HG02759 (cell line): ENCODE measurements around the gene OMG.
"Not testable (repeated sequence)": the region's sequence is repeated elsewhere in the genome, so short reads cannot be mapped to it uniquely, and the experiment has no call there.

ENCODE experiments used
- ATAC-seq: cut with Tn5 transposase; IDR thresholded peaks from one replicate; pipeline ENCODE4 v1.9.1; 2021; ENCODE audit warnings: mild to moderate bottlenecking, moderate library complexity; ENCODE audit not compliant: unreplicated experiment

Gene OMG

DNA sequence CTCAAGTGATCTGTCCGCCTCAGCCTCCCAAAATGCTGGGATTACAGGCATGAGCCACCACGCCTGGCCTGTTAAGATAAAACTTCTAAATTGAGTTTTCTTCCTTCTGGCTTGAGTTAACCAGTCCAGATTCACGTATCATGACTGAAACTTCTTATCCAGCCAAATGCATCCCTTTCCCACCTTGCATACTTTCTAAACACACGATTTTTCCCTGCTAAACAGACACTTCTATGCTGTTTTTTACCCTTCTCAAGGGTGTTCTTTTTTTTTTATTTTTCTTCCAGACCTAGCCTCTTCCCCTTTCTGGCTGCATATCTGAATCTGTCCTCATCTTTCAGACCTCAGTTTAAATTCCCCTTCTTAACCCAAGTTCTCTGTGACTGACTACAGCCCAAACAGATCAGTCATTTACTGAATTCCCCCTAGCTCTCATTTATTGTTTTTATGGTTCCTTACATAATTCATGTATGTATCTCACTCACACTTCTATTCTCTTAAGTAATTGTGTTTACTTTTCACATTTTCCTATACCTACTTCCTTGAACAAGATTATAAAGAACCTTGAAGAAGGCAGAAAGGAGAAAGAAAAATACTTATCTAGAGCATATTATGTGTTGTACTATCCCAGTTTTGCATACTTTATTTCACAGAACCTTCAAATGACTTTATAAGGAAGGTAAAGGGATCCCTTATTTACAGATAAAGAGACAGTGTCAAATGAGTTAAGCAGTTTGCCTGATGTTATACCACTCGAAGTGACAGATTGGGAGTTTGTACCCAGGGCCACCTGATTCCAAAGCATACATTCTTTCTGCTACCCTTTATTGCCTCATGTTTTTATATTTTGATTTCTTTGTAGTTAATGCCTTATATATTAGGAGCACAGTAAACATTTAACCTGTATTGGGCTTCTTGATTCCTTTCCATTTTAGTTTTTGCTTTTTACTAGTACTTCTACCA is 11.6 kb upstream of the OMG start:
- ATAC-seq: no peak

DNA sequence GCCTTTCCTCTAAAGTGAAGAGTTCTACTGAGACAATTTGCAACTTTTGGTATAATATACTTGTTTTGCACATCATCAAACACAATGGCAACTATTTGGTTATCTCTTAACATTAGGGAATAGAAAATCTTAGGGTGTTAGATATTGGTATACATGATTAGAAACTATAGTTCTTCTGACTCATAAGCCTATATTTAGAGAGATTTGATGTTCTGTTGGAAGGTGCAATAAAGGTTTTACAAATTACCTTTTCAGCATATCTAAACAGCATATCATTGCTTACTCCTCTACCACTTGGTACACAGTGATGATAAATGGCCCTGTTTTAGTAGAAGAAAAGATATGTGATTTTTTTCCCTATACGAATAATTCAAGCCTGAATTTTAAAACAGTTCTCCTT is 10.6 kb upstream of the OMG start:
- no peak for ATAC-seq

DNA sequence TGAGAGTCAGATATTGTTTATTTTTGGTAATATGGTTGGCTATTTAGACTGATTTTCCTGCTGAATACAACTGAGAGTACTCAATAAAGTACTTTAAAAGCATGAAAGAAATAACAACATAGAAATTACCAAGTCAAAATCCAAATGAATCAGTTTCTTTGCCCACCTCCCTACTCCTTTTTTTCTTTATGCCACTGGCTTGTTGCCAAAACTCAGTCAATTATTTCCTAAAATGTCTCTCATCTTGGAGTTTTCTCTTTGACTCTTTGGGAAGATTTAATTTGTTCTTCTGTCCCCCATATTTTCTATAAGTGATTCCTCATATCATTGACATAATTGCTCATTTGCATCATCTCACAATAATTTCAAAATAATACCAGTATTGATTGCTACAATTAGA is 2.6 kb upstream of the OMG start:
- ATAC-seq: no peak

DNA sequence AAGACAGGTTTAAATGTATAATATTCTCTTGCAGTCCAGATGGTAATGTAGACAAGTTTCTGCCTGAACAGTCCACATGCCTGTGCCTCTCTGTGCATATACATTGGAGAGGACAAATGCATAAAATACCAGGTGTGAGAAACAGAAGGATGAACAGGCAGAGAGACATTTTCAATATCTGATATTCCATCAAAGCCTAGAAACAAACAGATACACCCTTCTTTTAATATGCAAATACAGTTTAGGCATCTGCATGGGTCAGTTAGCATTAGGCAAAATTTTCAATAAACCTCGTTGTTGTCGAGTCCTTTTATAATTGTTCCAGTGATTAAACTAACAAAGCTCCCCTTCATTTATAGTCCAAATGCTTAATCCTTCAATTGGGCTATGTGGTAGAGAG is 897 bp downstream of the OMG start:
- ATAC-seq: no peak

DNA sequence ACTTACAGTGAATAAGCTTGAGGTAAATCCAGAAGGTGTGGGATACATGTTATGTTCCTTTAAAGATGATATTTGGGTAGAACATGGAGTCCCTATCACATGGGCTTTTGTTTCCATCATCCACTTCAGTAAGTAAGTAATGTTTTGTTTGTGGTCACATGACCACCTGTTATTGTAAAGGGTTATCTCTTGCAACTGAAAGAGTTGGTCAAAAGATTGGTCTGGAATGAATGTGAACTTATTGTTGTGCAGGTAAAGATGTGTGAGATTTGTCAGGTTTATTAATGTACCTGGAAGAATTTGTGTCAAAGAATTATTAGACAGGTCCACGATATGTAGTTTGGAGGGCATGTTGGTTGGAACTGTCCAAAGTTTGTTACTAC is 1.6 kb downstream of the OMG start:
- no peak for ATAC-seq

DNA sequence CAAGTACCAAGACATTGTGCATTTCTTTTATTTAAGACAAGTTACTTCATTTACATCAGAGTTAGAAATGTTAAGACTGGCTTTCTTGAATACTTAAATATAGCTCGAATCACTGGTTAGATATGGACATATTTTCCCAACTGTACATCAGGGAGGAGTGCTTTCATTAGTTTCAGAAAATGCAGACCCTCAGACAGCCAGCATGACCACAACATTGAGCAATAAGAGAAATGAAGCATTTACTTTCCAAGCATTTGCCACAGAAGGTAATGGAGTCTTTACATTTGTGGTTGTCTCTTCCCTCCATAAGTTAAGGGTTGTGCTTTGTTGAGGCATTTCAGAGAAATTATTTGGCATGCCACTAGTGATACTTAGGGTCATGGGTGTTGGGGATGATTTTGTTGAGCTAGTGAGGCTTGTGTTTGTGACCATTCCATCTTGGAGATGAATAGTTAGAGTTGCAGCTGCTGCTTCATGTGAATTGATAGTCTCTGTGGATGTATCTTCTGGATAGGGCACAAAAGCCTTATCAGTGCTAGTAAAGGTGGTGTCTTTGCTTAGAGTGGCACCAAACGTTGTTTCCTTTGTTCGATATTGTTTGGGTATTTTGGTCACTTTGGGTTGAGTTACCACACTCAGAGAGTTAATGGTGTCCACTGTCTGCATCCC is 2.1 kb downstream of the OMG start:
- ATAC-seq: no peak

DNA sequence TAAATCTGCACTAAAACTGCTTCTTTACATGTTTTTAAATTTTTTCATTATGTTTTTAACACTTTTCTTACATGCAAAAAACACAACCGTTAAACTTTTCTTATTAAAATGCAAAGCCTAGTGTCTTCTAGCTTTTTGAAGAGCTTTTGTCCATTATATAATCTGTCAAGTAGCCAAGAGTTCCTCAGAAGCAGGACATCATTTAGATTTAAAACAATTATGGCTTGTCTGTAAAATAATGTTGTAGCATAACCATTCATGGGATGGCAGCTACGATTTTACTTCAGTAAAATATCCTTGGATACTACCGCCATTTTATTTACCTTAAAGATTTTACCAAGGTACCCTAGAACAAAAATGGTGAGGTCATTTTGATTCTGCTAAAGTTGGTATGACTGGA is 2.8 kb downstream of the OMG start:
- ATAC-seq: no peak

DNA sequence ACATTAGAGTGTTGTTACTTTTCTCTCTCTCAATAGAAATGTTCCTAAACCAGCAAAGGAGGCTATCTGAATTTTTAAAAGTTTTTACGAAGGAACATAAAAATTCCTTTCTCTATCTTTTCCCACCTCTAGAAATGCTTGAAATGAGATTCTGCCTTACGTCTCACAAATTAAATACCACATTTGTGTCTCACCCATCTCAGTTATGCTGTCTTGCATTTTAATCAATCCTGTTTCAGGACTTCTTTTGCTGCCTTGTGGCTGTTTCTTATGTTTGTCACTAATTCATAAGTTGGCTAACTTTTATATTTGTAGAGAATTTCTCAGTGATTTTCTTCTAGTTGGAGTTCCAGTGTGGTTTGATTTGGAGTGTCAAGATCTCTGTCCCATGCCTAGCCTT is 3.5 kb downstream of the OMG start:
- no peak for ATAC-seq

DNA sequence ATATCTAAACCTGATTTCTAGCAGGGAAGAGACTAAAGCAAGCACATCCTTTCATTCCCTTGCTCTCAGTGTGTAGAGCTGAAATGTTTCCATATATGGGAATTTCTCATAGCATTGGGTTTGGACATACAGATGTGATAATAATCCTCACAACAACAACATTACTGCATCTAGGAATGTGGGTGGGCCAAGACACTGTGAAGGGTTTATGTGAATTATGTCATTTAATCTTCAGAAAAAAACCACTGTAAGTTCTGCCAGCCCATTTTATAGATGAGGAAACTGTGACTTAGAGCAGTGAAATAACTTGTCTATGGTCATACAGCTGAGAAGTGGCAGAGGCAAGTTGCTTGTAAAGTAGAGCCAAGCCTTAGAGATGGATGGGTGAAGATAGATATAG is 5.2 kb downstream of the OMG start:
- ATAC-seq: no peak

- no peak for ATAC-seq
These were observed 7.2 kb downstream of the OMG start for GRCh38 chr17:31289790-31290189.

- ATAC-seq: not testable (repeated sequence)
These were observed 9.1 kb downstream of the OMG start for GRCh38 chr17:31287932-31288331.

DNA sequence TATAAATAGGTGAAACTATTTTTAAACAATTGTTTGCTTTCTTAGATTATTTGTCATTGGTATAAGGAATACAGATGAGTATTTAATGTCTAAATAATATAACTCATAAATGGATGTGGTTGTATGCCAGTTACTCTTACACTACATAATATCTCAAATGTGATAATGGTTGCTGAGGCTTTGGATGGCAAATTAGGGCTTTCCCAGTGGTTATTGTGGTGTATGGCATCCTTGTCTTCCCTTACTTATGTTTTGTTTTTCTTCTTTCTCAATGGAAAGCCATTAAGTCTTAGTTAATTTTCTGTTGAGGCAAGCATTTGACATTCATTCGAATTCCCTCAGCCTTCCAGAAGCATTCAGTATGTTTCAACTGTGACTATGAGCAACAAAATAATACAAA is 10.5 kb downstream of the OMG start:
- ATAC-seq: no peak

GRCh38 chr17:31283841-31284240 is 13.2 kb downstream of the OMG start:
- no peak for ATAC-seq

DNA sequence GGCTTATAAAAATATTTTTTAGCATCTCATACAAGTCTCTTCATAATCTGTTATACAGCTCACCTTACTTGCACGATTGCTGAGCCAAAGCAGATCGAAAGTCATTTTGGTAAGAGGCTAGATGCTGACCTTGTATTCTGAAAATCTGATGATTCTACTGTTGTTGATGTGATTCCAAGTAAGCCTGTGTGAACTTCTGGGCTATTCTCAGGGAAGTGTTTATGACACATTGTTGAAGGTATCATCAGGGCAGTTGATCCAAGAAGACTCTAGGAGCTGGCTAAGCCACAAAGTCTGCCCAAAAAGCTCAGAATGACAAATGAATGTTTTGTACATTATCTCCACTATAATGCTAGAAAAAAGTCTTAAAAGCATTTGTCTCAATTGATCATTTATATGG is 16.0 kb downstream of the OMG start:
- ATAC-seq: no peak

DNA sequence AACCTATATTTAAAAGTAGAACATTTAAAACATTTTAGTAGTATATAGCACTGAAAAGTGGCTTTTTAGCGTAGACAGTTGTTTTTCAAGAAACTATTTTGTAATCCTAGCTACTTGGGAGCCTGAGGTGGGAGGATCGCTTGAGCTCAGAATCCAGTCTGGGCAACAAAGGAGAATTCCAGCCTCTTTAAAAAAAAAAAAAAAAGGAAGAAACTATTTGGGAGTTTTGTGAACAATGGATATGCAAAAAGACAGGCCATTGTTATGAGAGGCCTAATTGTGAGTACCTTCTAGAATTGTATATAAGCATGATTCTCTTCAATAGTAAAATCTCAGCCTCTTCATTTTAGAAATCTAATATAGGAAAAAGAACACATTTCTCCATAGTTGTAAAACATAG is 17.6 kb downstream of the OMG start:
- ATAC-seq: no peak

DNA sequence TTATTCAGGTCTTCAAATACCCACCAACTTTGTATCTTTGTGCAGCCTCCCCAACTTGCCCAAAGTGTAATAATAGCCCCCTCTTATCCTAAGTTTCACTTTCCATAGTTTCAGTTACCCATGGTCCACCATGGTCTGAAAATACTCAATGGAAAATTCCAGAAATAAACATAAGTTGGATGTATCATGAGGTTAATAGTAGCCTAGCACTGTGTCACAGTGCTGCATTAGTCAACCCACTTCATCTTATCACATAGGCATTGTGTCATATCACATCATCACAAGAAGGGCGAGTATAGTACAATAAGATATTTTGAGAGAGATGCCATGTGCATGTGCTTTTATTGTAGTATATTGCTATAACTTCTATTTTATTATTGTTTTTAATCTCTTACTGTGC is 21.9 kb downstream of the OMG start:
- no peak for ATAC-seq

GRCh38 chr17:31274252-31274651 is 22.8 kb downstream of the OMG start:
- ATAC-seq: no peak

DNA sequence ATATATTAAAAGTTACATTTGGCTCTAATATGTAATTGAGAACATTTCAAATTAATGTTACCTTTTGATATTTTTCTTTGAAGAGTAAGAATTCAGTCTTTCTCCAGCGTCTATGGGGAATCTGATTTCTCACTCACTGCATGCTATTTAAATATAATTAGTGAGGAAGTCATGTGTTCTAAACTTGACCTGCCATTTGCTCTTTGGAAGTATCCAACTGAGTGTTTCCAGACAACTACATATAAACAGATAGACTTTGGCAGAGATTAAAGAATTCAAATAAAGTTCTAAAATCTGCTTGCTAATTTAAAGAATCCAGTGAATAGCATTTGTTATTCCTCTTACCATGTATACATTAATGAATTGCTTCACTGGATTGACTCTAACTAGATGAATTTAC is 23.5 kb downstream of the OMG start:
- ATAC-seq: no peak

DNA sequence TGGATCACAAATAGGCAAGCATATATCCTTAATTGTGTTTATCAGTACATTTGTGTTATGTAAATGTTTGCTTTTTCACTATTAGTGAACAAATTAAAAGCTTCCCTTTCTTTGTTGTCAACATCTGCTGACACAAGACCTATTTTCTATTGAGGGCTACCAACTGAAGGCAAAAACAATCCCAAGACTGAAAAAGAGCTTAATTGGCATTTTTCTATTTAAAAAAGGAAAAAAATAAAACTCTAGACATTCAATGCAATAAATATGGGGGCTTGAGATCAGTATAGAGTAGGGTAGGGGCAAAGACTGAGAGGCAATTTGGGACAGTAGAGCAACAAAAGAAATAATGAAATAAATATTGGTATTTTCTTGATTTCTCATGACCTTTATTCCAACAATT is 24.2 kb downstream of the OMG start:
- no peak for ATAC-seq

- no peak for ATAC-seq
These were observed 24.8 kb downstream of the OMG start for GRCh38 chr17:31272236-31272635.

DNA sequence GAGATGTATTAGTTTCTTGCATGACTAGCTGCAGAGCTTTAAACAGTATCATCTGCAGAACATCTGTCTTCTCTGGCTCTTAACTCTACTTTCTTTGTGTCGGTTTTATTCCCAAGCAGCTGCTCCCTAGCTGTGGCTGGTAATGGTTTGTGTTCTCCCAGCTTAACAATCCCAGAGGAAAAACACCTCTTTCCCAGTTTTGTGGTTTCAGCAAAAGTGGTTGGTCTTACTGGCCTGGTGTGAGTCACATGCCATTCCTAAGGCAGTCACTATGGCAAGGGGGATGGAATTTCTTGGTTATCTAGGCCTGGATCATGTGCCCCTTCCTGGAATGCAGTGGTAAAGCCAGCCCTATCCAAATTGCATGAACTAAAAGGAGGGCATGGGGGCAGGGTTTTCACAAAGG is 27.5 kb downstream of the OMG start:
- ATAC-seq: no peak

- no peak for ATAC-seq
These were observed 27.9 kb downstream of the OMG start for GRCh38 chr17:31269036-31269577.
